HEK293 (cell line): ENCODE results near the gene NPW.
A peak's percentile ranks its signal among the peaks of the same experiment; 100 is the strongest.

Experiments used
- CTCF ChIA-PET: fragments of 350-600 bp; formaldehyde crosslinking; extraction: SDS; loops from one replicate; lab custom pipeline; 2021; ENCODE audit warnings: antibody characterized with exemption; lab: Yijun Ruan, JAX
- POLR2A ChIA-PET: fragments of 300-600 bp; formaldehyde crosslinking; extraction: SDS; loops from one replicate; lab custom pipeline; 2020; ENCODE audit warnings: antibody characterized with exemption, inconsistent platforms; lab: Yijun Ruan, JAX
- H3K27ac ChIP-seq: fragments of 200-500 bp; sonication (Bioruptor generic); 2 replicates; pipeline ENCODE4 v1.5.1; 2014; ENCODE audit warnings: low read depth, low read length, control low read depth, inconsistent platforms; ENCODE audit errors: extremely low read depth
- H3K36me3 ChIP-seq, 2 experiments: fragments of 200-500 bp in 1 of 2; sonication (Bioruptor generic) in 1 of 2; 1 replicate in 1 of 2; 2 replicates in 1 of 2; pipeline ENCODE4 v1.5.1; 2014 to 2017; ENCODE audit warnings: inconsistent platforms in 2 of 2, low read length in 2 of 2; ENCODE audit not compliant: control insufficient read depth in 2 of 2, insufficient read depth in 1 of 2
- H3K4me1 ChIP-seq: fragments of 200-500 bp; sonication (Bioruptor generic); 2 replicates; pipeline ENCODE4 v1.5.1; 2014; ENCODE audit warnings: mild to moderate bottlenecking, low read length, inconsistent platforms; ENCODE audit not compliant: control insufficient read depth, insufficient read depth
- H3K4me3 ChIP-seq: 2 replicates; pipeline ENCODE4 v1.5.1; 2011; ENCODE audit warnings: low read depth, mild to moderate bottlenecking, control low read depth, low read length, moderate library complexity
- H3K9me3 ChIP-seq: fragments of 200-500 bp; sonication (Bioruptor generic); 2 replicates; pipeline ENCODE4 v1.5.1; 2014; ENCODE audit warnings: low read depth, low read length, inconsistent platforms; ENCODE audit not compliant: control insufficient read depth, insufficient read depth
- BCL11B ChIP-seq: fragments of 450-650 bp; formaldehyde crosslinking; IDR thresholded peaks from 2 replicates; pipeline ENCODE4 v1.5.1; 2016; ENCODE audit warnings: low read depth, missing biosample characterization, missing genetic modification characterization
- EGR2 ChIP-seq: fragments of 450-650 bp; formaldehyde crosslinking; IDR thresholded peaks from 2 replicates; pipeline ENCODE4 v1.5.1; 2016; ENCODE audit warnings: low read depth, missing biosample characterization, missing genetic modification characterization
- KLF9 ChIP-seq: fragments of 450-650 bp; formaldehyde crosslinking; IDR thresholded peaks from 2 replicates; pipeline ENCODE4 v1.5.1; 2016; ENCODE audit warnings: missing biosample characterization, missing genetic modification characterization, low read depth
- MEIS1 ChIP-seq: sonication (generic); formaldehyde crosslinking; IDR thresholded peaks from 2 replicates; pipeline ENCODE4 v1.8.1; 2022; ENCODE audit warnings: missing genetic modification reagents, mild to moderate bottlenecking, borderline replicate concordance
- SCRT2 ChIP-seq: fragments of 450-650 bp; formaldehyde crosslinking; IDR thresholded peaks from 2 replicates; pipeline ENCODE4 v1.5.1; 2016; ENCODE audit warnings: missing biosample characterization, missing genetic modification characterization
- ZBTB7A ChIP-seq: fragments of 450-650 bp; formaldehyde crosslinking; IDR thresholded peaks from 2 replicates; pipeline ENCODE4 v1.5.1; 2016; ENCODE audit warnings: low read depth, missing biosample characterization, missing genetic modification characterization
- ZFHX2 ChIP-seq: fragments of 450-650 bp; formaldehyde crosslinking; conservative IDR thresholded peaks from 2 replicates; pipeline ENCODE4 v1.5.1; 2016; ENCODE audit warnings: missing biosample characterization, missing genetic modification characterization
- ZIC2 ChIP-seq: fragments of 450-650 bp; formaldehyde crosslinking; IDR thresholded peaks from 2 replicates; pipeline ENCODE4 v1.5.1; 2016; ENCODE audit warnings: missing biosample characterization, missing genetic modification characterization
- ZNF132 ChIP-seq: fragments of 450-650 bp; formaldehyde crosslinking; IDR thresholded peaks from 2 replicates; pipeline ENCODE4 v1.5.1; 2017; ENCODE audit warnings: missing biosample characterization, missing genetic modification characterization, borderline replicate concordance
- ZNF19 ChIP-seq: fragments of 450-650 bp; formaldehyde crosslinking; IDR thresholded peaks from 2 replicates; pipeline ENCODE4; 2016; ENCODE audit warnings: missing biosample characterization, missing genetic modification characterization, low read depth
- ZNF23 ChIP-seq: fragments of 450-650 bp; formaldehyde crosslinking; IDR thresholded peaks from 2 replicates; pipeline ENCODE4 v1.5.1; 2016; ENCODE audit warnings: missing biosample characterization, missing genetic modification characterization, borderline replicate concordance
- ZNF544 ChIP-seq: fragments of 450-650 bp; formaldehyde crosslinking; IDR thresholded peaks from 2 replicates; pipeline ENCODE4 v1.5.0; 2017; ENCODE audit warnings: missing biosample characterization, missing genetic modification characterization
- ZNF600 ChIP-seq: fragments of 450-650 bp; formaldehyde crosslinking; IDR thresholded peaks from 2 replicates; pipeline ENCODE4 v1.5.1; 2016; ENCODE audit warnings: missing biosample characterization, missing genetic modification characterization
- ZNF701 ChIP-seq: fragments of 450-650 bp; formaldehyde crosslinking; IDR thresholded peaks from 2 replicates; pipeline ENCODE4 v1.5.1; 2016; ENCODE audit warnings: missing biosample characterization, missing genetic modification characterization
- ZNF747 ChIP-seq: fragments of 450-650 bp; formaldehyde crosslinking; IDR thresholded peaks from 2 replicates; pipeline ENCODE4 v1.5.1; 2016; ENCODE audit warnings: missing biosample characterization, missing genetic modification characterization
- ZNF768 ChIP-seq: fragments of 450-650 bp; formaldehyde crosslinking; IDR thresholded peaks from 2 replicates; pipeline ENCODE4 v1.5.1; 2018; ENCODE audit warnings: missing biosample characterization, mild to moderate bottlenecking, missing genetic modification characterization
- TF ChIP-seq, protein P1 (sequence below): fragments of 450-650 bp; formaldehyde crosslinking; IDR thresholded peaks from 2 replicates; pipeline ENCODE4 v1.5.1; 2016; ENCODE audit warnings: missing biosample characterization, missing genetic modification characterization
- TF ChIP-seq, protein P2 (sequence below): fragments of 450-650 bp; formaldehyde crosslinking; IDR thresholded peaks from 2 replicates; pipeline ENCODE4 v1.5.1; 2016; ENCODE audit warnings: missing biosample characterization, missing genetic modification characterization
- TF ChIP-seq, protein P3 (sequence below): fragments of 450-650 bp; formaldehyde crosslinking; IDR thresholded peaks from 2 replicates; pipeline ENCODE4 v1.5.1; 2016; ENCODE audit warnings: missing biosample characterization, missing genetic modification characterization
- TF ChIP-seq, protein P4 (sequence below): fragments of 450-650 bp; formaldehyde crosslinking; IDR thresholded peaks from 2 replicates; pipeline ENCODE4 v1.5.1; 2017; ENCODE audit warnings: missing biosample characterization, missing genetic modification characterization

The NPW gene

DNA sequence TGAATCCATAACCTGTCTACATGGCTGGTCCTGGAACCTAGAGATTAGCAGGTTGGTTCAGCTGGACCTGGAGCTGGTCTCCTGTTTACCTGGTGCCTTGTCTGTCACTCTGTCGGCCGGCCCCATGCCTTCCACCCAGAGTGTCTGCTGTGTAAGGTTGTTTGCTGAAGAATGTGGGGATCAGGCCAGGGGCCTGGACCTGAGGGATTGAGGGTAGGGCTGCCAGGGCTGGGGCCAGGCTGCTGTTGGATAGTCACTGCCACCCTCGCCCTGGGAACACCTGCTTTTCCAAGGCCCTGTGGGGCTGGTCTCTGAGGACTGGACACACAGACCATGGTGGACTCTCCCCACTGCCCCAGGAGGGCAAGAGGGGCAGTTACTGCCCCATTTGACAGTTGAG is 8.6 kb downstream of the NPW start:
- TF ChIP-seq ZBTB7A (no peak), BCL11B (tag by site-specific recombination) (no peak), ZNF600 (tag by site-specific recombination) (0 out of 2 replicates have a peak, but pooled peaks have one; percentile 78), KLF9 (no peak)
- ChIA-PET POLR2A (interaction anchor here (1.0 to 2.6 kb wide), 4 partner anchors 11 to 127 kb away, joined by 4 to 15 read pairs (median 6); partner anchors contain the start of genes NTHL1, TRAF7 and TSC2), CTCF (interaction anchor here (1.1 to 2.1 kb wide), 3 partner anchors 12 to 112 kb away, joined by 5 to 10 read pairs (median 5); no protein-coding TSS in a partner anchor)
- H3K36me3 ChIP-seq: peaks cover 0 to 4% of the 10 kb centered on the region in 2 experiments; a peak in 1 of 3 replicates
- H3K4me3 ChIP-seq: no peak overlapping the region
- H3K27ac ChIP-seq: no peak overlapping the region
- no peaks in the 10 kb centered on the region for H3K9me3 ChIP-seq
- no peaks in the 10 kb centered on the region; the same call in 1 of the 2 replicates for H3K4me1 ChIP-seq

DNA sequence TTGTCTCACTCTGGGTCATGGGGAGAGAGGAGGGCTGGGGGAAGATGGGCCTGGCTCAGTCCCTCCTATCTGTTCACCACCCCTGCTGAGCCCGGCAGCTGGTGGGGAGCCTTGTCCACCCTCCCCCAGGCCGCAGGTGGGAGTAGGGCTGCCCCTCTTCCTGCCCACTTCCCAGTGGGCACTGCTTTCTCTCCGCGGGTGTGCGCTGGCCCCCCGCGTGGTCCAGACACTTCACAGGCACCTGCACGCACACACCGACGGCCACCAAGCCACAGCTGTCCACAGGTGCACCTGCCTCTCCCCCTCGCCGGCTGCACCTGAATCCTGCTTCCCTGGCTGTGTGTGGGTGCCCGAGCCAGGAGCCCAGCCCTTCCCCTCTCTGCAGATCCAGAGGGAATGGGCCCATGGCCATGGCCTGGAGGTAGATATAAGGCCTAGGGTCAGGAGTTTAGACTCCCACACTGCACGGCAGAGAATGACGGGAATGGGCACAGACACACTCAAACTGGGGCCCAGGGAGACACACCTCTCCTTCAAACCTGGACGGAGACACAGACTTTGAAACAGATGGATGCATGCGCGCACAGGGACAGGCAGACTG is 9.1 kb downstream of the NPW start:
- Histone ChIP-seq H3K9me3 (no peaks in the 10 kb centered on the region), H3K4me3 (no peak overlapping the region), H3K4me1 (no peaks in the 10 kb centered on the region; the same call in 1 of the 2 replicates), H3K27ac (no peak overlapping the region), H3K36me3 (peaks cover 0 to 4% of the 10 kb centered on the region in 2 experiments; a peak in 1 of 3 replicates)
- TF ChIP-seq ZFHX2 (tag by site-specific recombination) (peak; percentile 58), ZNF544 (tag by site-specific recombination) (no peak), ZIC2 (tag by site-specific recombination) (peak; percentile 62), ZNF23 (no peak), ZNF747 (tag by site-specific recombination) (no peak), SCRT2 (tag by site-specific recombination) (peak; percentile 41; the same call in 1 of the 2 replicates), ZNF132 (no peak), EGR2 (peak; percentile 66; the same call in 1 of the 2 replicates)
- TF ChIP-seq, protein P1, sequence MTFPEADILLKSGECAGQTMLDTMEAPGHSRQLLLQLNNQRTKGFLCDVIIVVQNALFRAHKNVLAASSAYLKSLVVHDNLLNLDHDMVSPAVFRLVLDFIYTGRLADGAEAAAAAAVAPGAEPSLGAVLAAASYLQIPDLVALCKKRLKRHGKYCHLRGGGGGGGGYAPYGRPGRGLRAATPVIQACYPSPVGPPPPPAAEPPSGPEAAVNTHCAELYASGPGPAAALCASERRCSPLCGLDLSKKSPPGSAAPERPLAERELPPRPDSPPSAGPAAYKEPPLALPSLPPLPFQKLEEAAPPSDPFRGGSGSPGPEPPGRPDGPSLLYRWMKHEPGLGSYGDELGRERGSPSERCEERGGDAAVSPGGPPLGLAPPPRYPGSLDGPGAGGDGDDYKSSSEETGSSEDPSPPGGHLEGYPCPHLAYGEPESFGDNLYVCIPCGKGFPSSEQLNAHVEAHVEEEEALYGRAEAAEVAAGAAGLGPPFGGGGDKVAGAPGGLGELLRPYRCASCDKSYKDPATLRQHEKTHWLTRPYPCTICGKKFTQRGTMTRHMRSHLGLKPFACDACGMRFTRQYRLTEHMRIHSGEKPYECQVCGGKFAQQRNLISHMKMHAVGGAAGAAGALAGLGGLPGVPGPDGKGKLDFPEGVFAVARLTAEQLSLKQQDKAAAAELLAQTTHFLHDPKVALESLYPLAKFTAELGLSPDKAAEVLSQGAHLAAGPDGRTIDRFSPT (tag by site-specific recombination): 0 out of 2 replicates have a peak, but pooled peaks have one; percentile 36
- CTCF ChIA-PET: interaction anchor here (1.1 to 2.1 kb wide), 2 partner anchors 21 to 112 kb away, joined by 5 to 10 read pairs; no protein-coding TSS in a partner anchor
- POLR2A ChIA-PET: interaction anchor here (1.2 to 2.6 kb wide), 2 partner anchors 10 to 19 kb away, joined by 6 to 15 read pairs; partner anchors contain the start of genes NTHL1 and TSC2

DNA sequence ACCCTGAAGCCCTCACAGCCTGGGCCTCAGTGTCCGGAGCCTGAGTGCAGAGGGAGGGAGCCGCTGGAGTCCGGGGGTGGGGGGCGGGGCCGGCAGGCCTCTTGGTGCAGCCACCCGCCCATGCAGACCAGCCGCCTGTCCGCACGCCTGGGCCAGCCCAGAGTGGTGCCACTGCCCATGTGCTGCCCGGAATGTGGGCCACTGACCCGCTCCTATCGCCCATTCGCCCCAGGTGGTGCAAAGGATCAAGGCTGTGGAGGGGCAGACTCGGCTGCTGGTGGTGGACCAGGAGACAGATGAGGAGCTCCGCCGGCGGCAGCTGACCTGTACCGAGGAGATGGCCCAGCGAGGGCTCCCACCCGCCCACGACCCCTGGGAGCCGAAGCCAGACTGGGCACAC is 9.8 kb downstream of the NPW start:
- CTCF ChIA-PET: interaction anchor here (0.7 kb wide), 1 partner anchor 291 kb away, joined by 3 read pairs; no protein-coding TSS in a partner anchor
- POLR2A ChIA-PET: interaction anchor here (1.6 kb wide), 1 partner anchor 126 kb away, joined by 3 read pairs; the partner anchor contains the start of gene TRAF7
- H3K36me3 ChIP-seq: peaks cover 0 to 4% of the 10 kb centered on the region in 2 experiments; a peak in 1 of 3 replicates

DNA sequence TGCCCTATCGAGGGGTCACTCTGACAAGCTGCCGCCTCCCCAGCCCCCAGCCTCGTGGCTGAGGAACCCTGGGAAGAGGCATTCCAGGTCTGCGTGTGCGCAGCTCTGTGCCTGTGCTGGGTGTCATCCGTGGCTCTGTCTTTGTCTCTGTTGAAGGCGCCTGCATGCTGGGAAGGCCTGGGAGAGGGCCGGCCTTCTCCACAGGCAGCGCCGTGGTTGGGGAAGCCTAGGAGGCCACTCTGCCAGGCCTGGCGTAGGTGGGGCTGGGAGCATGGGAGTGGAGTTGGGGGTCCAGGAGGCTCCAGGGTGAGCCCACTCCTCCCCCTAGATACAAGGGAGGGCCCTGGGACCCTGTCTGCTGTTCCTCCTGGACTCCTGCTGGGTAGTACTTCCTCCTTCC is 10.5 kb downstream of the NPW start:
- no peak overlapping the region for H3K27ac ChIP-seq
- CTCF ChIA-PET: interaction anchor here (0.7 kb wide), 1 partner anchor 291 kb away, joined by 3 read pairs; no protein-coding TSS in a partner anchor
- TF ChIP-seq EGR2 (no peak), ZIC2 (tag by site-specific recombination) (peak; percentile 56), ZNF768 (tag by site-specific recombination) (0 out of 2 replicates have a peak, but pooled peaks have one; percentile 19), ZNF701 (no peak), MEIS1 (no peak)
- TF ChIP-seq, protein P2, sequence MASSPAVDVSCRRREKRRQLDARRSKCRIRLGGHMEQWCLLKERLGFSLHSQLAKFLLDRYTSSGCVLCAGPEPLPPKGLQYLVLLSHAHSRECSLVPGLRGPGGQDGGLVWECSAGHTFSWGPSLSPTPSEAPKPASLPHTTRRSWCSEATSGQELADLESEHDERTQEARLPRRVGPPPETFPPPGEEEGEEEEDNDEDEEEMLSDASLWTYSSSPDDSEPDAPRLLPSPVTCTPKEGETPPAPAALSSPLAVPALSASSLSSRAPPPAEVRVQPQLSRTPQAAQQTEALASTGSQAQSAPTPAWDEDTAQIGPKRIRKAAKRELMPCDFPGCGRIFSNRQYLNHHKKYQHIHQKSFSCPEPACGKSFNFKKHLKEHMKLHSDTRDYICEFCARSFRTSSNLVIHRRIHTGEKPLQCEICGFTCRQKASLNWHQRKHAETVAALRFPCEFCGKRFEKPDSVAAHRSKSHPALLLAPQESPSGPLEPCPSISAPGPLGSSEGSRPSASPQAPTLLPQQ: no peak
- TF ChIP-seq, protein P3, sequence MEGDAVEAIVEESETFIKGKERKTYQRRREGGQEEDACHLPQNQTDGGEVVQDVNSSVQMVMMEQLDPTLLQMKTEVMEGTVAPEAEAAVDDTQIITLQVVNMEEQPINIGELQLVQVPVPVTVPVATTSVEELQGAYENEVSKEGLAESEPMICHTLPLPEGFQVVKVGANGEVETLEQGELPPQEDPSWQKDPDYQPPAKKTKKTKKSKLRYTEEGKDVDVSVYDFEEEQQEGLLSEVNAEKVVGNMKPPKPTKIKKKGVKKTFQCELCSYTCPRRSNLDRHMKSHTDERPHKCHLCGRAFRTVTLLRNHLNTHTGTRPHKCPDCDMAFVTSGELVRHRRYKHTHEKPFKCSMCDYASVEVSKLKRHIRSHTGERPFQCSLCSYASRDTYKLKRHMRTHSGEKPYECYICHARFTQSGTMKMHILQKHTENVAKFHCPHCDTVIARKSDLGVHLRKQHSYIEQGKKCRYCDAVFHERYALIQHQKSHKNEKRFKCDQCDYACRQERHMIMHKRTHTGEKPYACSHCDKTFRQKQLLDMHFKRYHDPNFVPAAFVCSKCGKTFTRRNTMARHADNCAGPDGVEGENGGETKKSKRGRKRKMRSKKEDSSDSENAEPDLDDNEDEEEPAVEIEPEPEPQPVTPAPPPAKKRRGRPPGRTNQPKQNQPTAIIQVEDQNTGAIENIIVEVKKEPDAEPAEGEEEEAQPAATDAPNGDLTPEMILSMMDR: 0 out of 2 replicates have a peak, but pooled peaks have one; percentile 2
- TF ChIP-seq, protein P4, sequence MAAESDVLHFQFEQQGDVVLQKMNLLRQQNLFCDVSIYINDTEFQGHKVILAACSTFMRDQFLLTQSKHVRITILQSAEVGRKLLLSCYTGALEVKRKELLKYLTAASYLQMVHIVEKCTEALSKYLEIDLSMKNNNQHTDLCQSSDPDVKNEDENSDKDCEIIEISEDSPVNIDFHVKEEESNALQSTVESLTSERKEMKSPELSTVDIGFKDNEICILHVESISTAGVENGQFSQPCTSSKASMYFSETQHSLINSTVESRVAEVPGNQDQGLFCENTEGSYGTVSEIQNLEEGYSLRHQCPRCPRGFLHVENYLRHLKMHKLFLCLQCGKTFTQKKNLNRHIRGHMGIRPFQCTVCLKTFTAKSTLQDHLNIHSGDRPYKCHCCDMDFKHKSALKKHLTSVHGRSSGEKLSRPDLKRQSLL (tag by site-specific recombination): no peak
- no peaks in the 10 kb centered on the region for H3K9me3 ChIP-seq
- H3K4me1 ChIP-seq: no peaks in the 10 kb centered on the region
- no peak overlapping the region for H3K4me3 ChIP-seq
- POLR2A ChIA-PET: interaction anchor here (0.6 to 1.6 kb wide), 2 partner anchors 12 to 125 kb away, joined by 3 to 4 read pairs; partner anchors contain the start of gene TRAF7
- H3K36me3 ChIP-seq: peaks cover 0 to 4% of the 10 kb centered on the region in 2 experiments; a peak in 1 of 3 replicates

More for the DNA sequence above, 9.8 kb downstream of the NPW start:
- Histone ChIP-seq H3K27ac (no peak overlapping the region), H3K4me1 (no peaks in the 10 kb centered on the region), H3K9me3 (no peaks in the 10 kb centered on the region), H3K4me3 (no peak overlapping the region)
- TF ChIP-seq EGR2 (peak; percentile 48; the same call in 1 of the 2 replicates), ZNF19 (no peak), ZFHX2 (tag by site-specific recombination) (peak; percentile 49)
- TF ChIP-seq, all 188 proteins: peak for 2
